Activated T-cell treated with anti-CD3 and anti-CD28 coated beads for 4 hours (primary cell): ENCODE data around the gene INTS6.
"Not testable (repeated sequence)": the region's sequence is repeated elsewhere in the genome, so short reads cannot be mapped to it uniquely, and the experiment has no call there.

Experiments used
- DNase-seq: peaks from one replicate; pipeline ENCODE4 v3.0.0-alpha.2; 2020

The INTS6 gene

GRCh38 chr13:51455532-51455931 lies 2.7 kb upstream of the INTS6 start:
- DNase-seq, result no peak

GRCh38 chr13:51453959-51454703 lies 1.3 kb upstream of the INTS6 start:
- peak; percentile 38 for DNase-seq

DNA sequence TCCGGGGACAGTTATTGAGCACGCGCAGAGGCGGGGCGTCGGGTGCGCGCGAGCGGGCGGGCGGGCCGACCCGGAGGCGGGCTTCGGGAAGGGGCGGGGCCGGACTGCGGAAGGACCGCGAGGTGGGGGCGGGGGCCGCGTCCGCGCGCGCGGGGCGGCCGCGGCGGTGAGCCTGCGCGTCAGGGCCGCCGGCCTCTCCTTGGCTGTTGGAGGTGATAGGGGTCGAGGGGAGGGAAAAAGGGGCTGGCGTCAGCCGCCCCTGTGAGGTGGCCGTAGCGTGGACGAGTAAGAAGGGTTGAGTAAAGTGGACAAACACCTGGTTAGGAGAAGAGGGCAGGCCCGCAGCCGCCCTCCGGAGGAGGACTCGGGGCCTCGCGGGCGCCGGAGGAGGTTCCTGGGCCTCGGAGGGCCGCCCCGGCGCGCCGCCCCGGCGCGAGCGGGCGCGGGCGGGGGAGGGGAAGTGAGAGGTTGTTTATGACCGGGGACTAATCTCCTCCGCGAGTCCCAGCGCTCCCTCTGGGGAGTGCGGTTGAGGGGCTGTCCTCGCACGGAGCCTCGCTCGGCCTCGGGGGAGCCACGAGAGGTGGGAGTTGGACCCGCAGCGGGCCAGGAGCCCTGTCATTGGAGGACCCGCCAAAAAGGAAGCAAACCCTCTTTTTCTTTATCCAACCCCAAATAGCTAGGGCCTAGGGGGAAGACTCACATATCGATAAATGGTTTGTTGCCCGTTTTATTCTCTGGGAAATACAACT lies 547 bp upstream of the INTS6 start:
- DNase-seq, result peak; percentile 71

DNA sequence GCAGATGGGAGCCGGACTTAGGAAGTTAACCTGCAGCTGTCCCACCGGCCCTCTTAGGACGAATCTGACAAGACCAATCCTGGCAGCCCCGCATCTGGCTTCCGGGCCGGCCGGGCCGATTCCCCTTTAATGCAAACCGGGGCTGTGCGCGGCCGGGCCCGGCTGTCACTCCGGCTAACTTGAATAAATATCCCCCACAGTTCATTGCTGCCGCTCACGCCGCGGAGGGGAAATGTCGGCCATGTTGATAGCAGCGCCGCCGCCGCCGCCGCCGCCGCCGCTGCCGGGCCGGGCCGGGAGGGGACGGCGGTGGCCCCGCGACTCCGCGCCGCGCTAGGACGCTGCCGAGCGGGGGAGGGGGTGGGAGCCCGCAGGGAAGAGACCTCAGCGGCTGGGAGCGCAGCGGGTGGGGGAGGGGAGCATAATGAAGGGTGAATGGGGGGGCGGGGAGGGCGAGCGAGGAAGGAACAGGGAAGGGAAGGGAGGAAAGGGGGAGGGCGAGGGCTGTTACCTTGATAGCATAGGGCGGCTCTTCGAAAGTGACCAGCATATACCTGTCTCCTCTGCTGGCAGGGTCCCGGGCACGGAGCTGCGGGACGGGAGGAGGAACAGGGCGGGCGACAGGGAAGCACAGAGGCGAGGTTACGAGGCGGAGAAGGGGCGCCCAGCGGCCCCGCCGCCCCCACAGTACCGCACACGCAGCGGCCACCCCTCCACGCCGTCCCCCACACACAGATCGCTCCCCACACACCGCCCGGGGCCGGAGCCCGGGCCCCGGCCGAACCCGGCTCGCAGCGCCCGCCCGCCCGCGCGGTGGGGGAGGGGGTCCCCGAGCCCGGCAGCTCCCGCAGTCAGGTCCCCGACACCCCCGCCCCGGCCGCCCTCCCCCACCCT lies 1.1 kb downstream of the INTS6 start:
- DNase-seq, result peak; percentile 55

- DNase-seq, result no peak
Observed at GRCh38 chr13:51451134-51451466, 1.7 kb downstream of the INTS6 start.

GRCh38 chr13:51449018-51449417 lies 3.8 kb downstream of the INTS6 start:
- no peak for DNase-seq

DNA sequence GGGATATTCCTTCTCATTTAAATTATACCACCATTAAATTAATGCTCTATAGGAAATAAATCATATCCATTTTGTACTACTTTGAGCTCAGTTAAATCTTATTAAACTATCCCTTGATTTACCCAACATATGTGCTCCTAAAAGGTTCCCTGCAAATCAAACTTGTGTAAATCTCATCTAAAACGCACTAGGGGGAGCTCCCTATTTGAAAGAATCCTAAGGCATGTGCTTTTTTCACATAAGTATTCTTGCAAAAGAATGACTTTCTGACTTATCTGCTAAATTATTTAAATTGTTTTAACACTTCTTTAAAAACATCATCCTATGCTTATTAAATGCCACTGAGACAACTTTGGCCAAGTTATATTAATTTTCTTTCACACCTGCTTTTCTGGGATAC lies 7.9 kb downstream of the INTS6 start:
- no peak for DNase-seq

GRCh38 chr13:51440381-51440780 lies 12.5 kb downstream of the INTS6 start:
- no peak for DNase-seq

- DNase-seq, result no peak
Observed at GRCh38 chr13:51437550-51438127, 15.2 kb downstream of the INTS6 start.

GRCh38 chr13:51435002-51435578 lies 17.7 kb downstream of the INTS6 start:
- DNase-seq, result no peak

DNA sequence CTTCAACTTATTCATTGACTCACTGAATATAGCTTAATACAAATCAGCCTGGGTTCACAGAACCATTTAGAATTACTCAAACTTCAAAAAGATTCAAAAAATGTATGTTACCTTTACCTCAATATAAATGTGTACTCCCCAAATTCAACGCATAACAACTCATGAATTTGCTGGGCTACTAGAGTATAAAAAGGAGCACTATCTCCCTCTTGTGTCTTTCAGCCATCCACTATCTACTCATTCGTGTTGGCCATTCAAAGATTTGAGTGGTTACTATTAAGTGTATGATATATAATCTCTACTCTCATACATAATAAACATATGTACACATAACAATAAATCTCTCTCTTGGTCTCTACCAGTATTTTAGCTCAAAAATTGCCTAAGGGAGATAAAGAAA lies 20.3 kb downstream of the INTS6 start:
- no peak for DNase-seq

- no peak for DNase-seq
Observed at GRCh38 chr13:51426982-51427381, 25.9 kb downstream of the INTS6 start.

DNA sequence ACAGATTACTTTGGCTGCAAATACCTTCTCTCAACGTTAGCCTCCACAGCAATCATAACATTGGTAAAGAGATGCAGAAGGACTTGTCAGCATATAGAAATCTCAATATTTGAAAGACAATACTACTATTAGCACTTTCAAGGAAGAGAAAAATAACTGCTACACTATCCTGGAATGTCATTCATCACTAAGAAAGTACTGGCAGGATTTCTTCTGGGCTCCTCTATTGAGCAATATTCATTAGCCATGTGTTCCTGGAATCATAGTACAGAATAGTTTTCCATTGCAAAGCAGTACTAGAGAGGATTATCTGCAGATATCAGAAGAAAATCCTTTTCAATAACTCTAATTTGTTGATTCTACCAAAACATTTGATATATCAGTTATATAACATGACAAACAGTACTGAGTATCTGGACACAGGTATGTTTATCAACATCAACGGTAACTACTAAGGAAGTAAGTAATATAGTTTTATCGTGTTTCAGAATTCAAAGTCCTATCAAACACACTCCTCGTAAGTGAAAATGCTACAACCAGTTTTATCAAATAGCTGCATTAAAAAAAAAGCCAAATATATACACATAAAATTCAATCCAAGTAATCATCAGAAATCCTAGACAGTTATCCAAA lies 27.3 kb downstream of the INTS6 start:
- no peak for DNase-seq

- DNase-seq, result no peak
Observed at GRCh38 chr13:51423766-51424165, 29.1 kb downstream of the INTS6 start.

DNA sequence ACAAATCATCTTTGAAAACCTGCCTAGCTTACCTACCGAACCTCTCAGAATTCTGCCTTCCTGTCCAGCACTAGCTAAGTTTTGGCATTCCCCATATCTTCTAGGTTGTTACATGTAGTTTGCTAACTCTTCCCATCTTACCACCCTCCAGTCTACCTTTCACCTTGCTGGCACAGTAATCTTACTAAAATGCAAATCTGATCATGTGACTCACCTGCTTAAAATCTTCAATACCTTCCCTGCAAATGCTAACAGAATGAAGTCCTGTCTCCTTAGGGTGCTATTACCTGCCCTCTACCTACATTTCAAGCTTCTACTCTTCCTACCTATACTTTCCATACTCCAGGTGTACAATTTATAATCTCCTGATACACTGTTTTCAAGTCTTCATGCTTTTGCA lies 30.4 kb downstream of the INTS6 start:
- DNase-seq, result no peak

GRCh38 chr13:51420681-51421490 lies 31.9 kb downstream of the INTS6 start:
- no peak for DNase-seq

- DNase-seq, result no peak
Observed at GRCh38 chr13:51419001-51419636, 33.7 kb downstream of the INTS6 start.

GRCh38 chr13:51417716-51418115 lies 35.1 kb downstream of the INTS6 start:
- no peak for DNase-seq

- no peak for DNase-seq
Observed at GRCh38 chr13:51416107-51416506, 36.7 kb downstream of the INTS6 start.

DNA sequence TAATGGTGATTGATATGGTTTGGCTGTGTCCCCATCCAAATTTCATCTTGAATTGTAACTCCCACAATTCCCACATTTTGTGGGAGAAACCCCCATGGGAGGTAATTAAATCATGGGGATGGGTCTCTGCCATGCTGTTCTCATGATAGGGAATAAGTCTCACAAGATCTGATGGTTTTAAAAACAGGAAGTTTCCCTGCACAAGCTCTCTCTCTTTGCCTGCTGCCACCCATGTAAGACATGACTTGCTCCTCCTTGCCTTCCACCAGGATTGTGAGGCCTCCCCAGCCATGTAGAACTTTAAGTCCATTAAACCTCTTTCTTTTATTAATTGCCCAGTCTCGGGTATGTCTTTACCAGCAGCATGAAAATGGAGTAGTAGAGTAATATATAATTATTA lies 37.5 kb downstream of the INTS6 start:
- DNase-seq, result not testable (repeated sequence)

- DNase-seq, result no peak
Observed at GRCh38 chr13:51412431-51412830, 40.4 kb downstream of the INTS6 start.
